ENCODE measurements around the gene USP9X.

GRCh38 chrX:41116948-41117347 is 31.7 kb downstream of the USP9X start:
- TF ChIP-seq POLR2A (IDR thresholded peaks at IDR 0.05; ENCODE audit: low read length): no peak
- TF ChIP-seq GATA1 (IDR thresholded peaks at IDR 0.05; ENCODE audit: low read depth, low read length): no peak

Data from erythroblast (primary cell).